ENCODE data around the gene C2orf49. TPM values are rescaled to one million over a fixed set of nuclear protein-coding genes. Genes with fewer than 3 reads are reported as not detected.

The C2orf49 gene
- total and polyA plus RNA-seq, 8 donors = 6.3 to 22.0 (median 11.0) TPM

- WGBS, 5 donors = 26 to 56% (median 43%) methylated on average over 7 of the region's 7 CpGs
- H3K36me3 ChIP-seq = peaks cover 25 to 80% (median 72%) of the 10 kb centered on the region in 4 donors
- H3K27me3 ChIP-seq = no peaks in the 10 kb centered on the region
- no peak for TF ChIP-seq POLR2A (IDR thresholded peaks at IDR 0.05)
- TF ChIP-seq CTCF (IDR thresholded peaks at IDR 0.05) = no peak
- TF ChIP-seq POLR2AphosphoS5 (IDR thresholded peaks at IDR 0.05) = peak in 2 of 3 donors; percentile 58 to 69
- TF ChIP-seq EP300 (IDR thresholded peaks at IDR 0.05) = no peak
- peak overlapping the region; percentile 28 to 84 (median 76) for H3K27ac ChIP-seq
- DNase-seq = peak; percentile 66 to 67
- H3K4me3 ChIP-seq = no peak overlapping the region
- intact Hi-C loops (cut with DNase I; ENCODE audit: low total_unique reads) = no loop called here
- no peaks in the 10 kb centered on the region for H3K9me3 ChIP-seq
- peaks cover 12 to 43% (median 27%) of the 10 kb centered on the region in 4 donors for H3K4me1 ChIP-seq
Observed at GRCh38 chr2:105296017-105296611, 41.2 kb upstream of the C2orf49 start.

GRCh38 chr2:105297216-105297615, 40.1 kb upstream of the C2orf49 start:
- TF ChIP-seq POLR2A (IDR thresholded peaks at IDR 0.05) (no peak), EP300 (IDR thresholded peaks at IDR 0.05) (no peak), POLR2AphosphoS5 (IDR thresholded peaks at IDR 0.05) (peak in 2 of 3 donors; percentile 14), CTCF (IDR thresholded peaks at IDR 0.05) (no peak)
- H3K36me3 ChIP-seq = peaks cover 18 to 69% (median 62%) of the 10 kb centered on the region in 4 donors
- intact Hi-C loops (cut with DNase I; ENCODE audit: low total_unique reads) = no loop called here

GRCh38 chr2:105298017-105298416, 39.3 kb upstream of the C2orf49 start:
- no peak for TF ChIP-seq CTCF (IDR thresholded peaks at IDR 0.05)
- Histone ChIP-seq H3K9me3 (no peaks in the 10 kb centered on the region), H3K27me3 (no peaks in the 10 kb centered on the region), H3K27ac (peak overlapping the region; percentile 25 to 84 (median 76)), H3K4me1 (peaks cover 12 to 52% (median 34%) of the 10 kb centered on the region in 4 donors), H3K4me3 (no peak overlapping the region), H3K36me3 (peaks cover 18 to 61% (median 55%) of the 10 kb centered on the region in 4 donors)
- WGBS, 5 donors = 80 to 97% (median 91%) methylated on average over 3 of the region's 3 CpGs
- intact Hi-C loops (cut with DNase I; ENCODE audit: low total_unique reads) = no loop called here
- DNase-seq = no peak

More at GRCh38 chr2:105297216-105297615, 40.1 kb upstream of the C2orf49 start:
- H3K27me3 ChIP-seq = no peaks in the 10 kb centered on the region
- DNase-seq = peak; percentile 24 to 43
- WGBS, 5 donors = 32 to 63% (median 59%) methylated on average over 7 of the region's 7 CpGs
- no peak overlapping the region for H3K4me3 ChIP-seq
- H3K4me1 ChIP-seq = peaks cover 12 to 46% (median 31%) of the 10 kb centered on the region in 4 donors
- H3K27ac ChIP-seq = peak overlapping the region; percentile 71 to 84 (median 78)
- H3K9me3 ChIP-seq = no peaks in the 10 kb centered on the region

- Histone ChIP-seq H3K4me3 (no peak overlapping the region), H3K36me3 (peaks cover 18 to 49% (median 43%) of the 10 kb centered on the region in 4 donors), H3K27me3 (no peaks in the 10 kb centered on the region), H3K27ac (peak overlapping the region in 3 of 5 donors; percentile 13 to 44 (median 18)), H3K9me3 (no peaks in the 10 kb centered on the region), H3K4me1 (peaks cover 12 to 63% (median 38%) of the 10 kb centered on the region in 4 donors)
- 75 to 82% (median 80%) methylated on average over 5 of the region's 5 CpGs for WGBS, 5 donors
- TF ChIP-seq CTCF (IDR thresholded peaks at IDR 0.05) (no peak), POLR2AphosphoS5 (IDR thresholded peaks at IDR 0.05) (no peak), POLR2A (IDR thresholded peaks at IDR 0.05) (no peak), EP300 (IDR thresholded peaks at IDR 0.05) (no peak)
- intact Hi-C loops (cut with DNase I; ENCODE audit: low total_unique reads) = no loop called here
- DNase-seq = no peak
Observed at GRCh38 chr2:105299290-105299689, 38.0 kb upstream of the C2orf49 start.

Data from stomach (tissue), 9 donors.